CD14-positive monocyte (primary cell): ENCODE data around the gene PFDN2. TPM values are rescaled to one million over a fixed set of nuclear protein-coding genes. Genes with fewer than 3 reads are reported as not detected.

ENCODE experiments used
- DNase-seq, 3 donors: peaks; one replicate each; pipeline ENCODE4 v3.0.0-alpha.2; 2011 to 2022
- H2AFZ ChIP-seq: 2 replicates; pipeline ENCODE4 v1.6.0; 2012; ENCODE audit warnings: mild to moderate bottlenecking, low read depth, low read length, inconsistent platforms; ENCODE audit not compliant: insufficient read depth, poor library complexity, severe bottlenecking
- H3K27ac ChIP-seq, 2 donors: 1 replicate in 1 of 2; 2 replicates in 1 of 2; pipeline ENCODE4 v1.5.1; 2012 to 2013; ENCODE audit warnings: low read length in 2 of 2, control low read depth in 1 of 2, inconsistent platforms in 1 of 2, low read depth in 1 of 2, mild to moderate bottlenecking in 1 of 2
- H3K27me3 ChIP-seq, 2 donors: one replicate each; pipeline versions ENCODE4 v1.6.0 to v1.6.1; 2011 to 2013; ENCODE audit warnings: low read length in 2 of 2; ENCODE audit not compliant: control insufficient read depth in 2 of 2, insufficient read depth in 2 of 2
- H3K36me3 ChIP-seq, 2 donors: replicated peaks in 1 of 2; 1 replicate in 1 of 2; 2 replicates in 1 of 2; pipeline versions ENCODE4 v1.5.1 to v1.6.1; 2012 to 2013; ENCODE audit warnings: low read length in 2 of 2, control low read depth in 1 of 2, inconsistent platforms in 1 of 2, mild to moderate bottlenecking in 1 of 2; ENCODE audit not compliant: insufficient read depth in 2 of 2, control insufficient read depth in 1 of 2
- H3K4me1 ChIP-seq, 2 donors: 1 replicate in 1 of 2; 2 replicates in 1 of 2; pipeline versions ENCODE4 v1.5.1 to v1.6.1; 2012 to 2013; ENCODE audit warnings: low read length in 2 of 2, control low read depth in 1 of 2, inconsistent platforms in 1 of 2, mild to moderate bottlenecking in 1 of 2, moderate library complexity in 1 of 2; ENCODE audit not compliant: insufficient read depth in 2 of 2, control insufficient read depth in 1 of 2
- H3K4me2 ChIP-seq: replicated peaks from 2 replicates; pipeline ENCODE3; 2012; ENCODE audit warnings: low read length, moderate library complexity, mild to moderate bottlenecking; ENCODE audit not compliant: poor library complexity, severe bottlenecking; ENCODE audit errors: extremely low read depth
- H3K4me3 ChIP-seq, 3 experiments: fragments of 200-600 bp in 1 of 3; sonication (generic) in 1 of 3; replicated peaks in 1 of 3; 1 replicate in 2 of 3; 2 replicates in 1 of 3; pipeline ENCODE4 v1.5.1; 2011 to 2013; ENCODE audit warnings: low read length in 3 of 3, mild to moderate bottlenecking in 3 of 3, control low read depth in 2 of 3, low read depth in 2 of 3, inconsistent platforms in 1 of 3, moderate library complexity in 1 of 3
- H3K79me2 ChIP-seq: 2 replicates; pipeline ENCODE4 v1.6.0; 2012; ENCODE audit warnings: mild to moderate bottlenecking, control low read depth, inconsistent platforms, low read length, moderate library complexity; ENCODE audit not compliant: insufficient read depth
- H3K9ac ChIP-seq: 2 replicates; pipeline ENCODE4 v1.6.0; 2017; ENCODE audit warnings: low read length, mild to moderate bottlenecking; ENCODE audit not compliant: insufficient read depth, poor library complexity, severe bottlenecking
- H3K9me3 ChIP-seq, 2 donors: replicated peaks in 1 of 2; 1 replicate in 1 of 2; 2 replicates in 1 of 2; pipeline versions ENCODE4 v1.5.1 to v1.6.1; 2012 to 2013; ENCODE audit warnings: low read length in 2 of 2, control low read depth in 1 of 2; ENCODE audit not compliant: control insufficient read depth in 1 of 2, insufficient read depth in 1 of 2
- H4K20me1 ChIP-seq: 2 replicates; pipeline ENCODE4 v1.6.0; 2012; ENCODE audit warnings: mild to moderate bottlenecking, low read length, control low read depth, moderate library complexity; ENCODE audit not compliant: insufficient read depth
- H3K27ac Mint-ChIP-seq, 7 donors: one replicate each; pipeline ENCODE4 v1.8.0; 2020; ENCODE audit warnings: mild to moderate bottlenecking in 7 of 7, mixed read lengths in 7 of 7, moderate library complexity in 6 of 7, inconsistent platforms in 2 of 7
- H3K27me3 Mint-ChIP-seq, 3 donors: one replicate each; pipeline ENCODE4 v1.8.0; 2021 to 2022; ENCODE audit warnings: low read depth in 3 of 3, mild to moderate bottlenecking in 3 of 3, mixed read lengths in 3 of 3, moderate library complexity in 3 of 3, inconsistent platforms in 1 of 3
- H3K36me3 Mint-ChIP-seq, 2 donors: one replicate each; pipeline ENCODE4 v1.8.0; 2020; ENCODE audit warnings: mixed read lengths in 2 of 2, inconsistent platforms in 1 of 2, mild to moderate bottlenecking in 1 of 2
- H3K4me1 Mint-ChIP-seq: one replicate; pipeline ENCODE4 v1.8.0; 2020; ENCODE audit warnings: mild to moderate bottlenecking, mixed read lengths
- H3K4me3 Mint-ChIP-seq, 2 donors: one replicate each; pipeline ENCODE4 v1.8.0; 2020; ENCODE audit warnings: mild to moderate bottlenecking in 2 of 2, mixed read lengths in 2 of 2, moderate library complexity in 1 of 2
- H3K9me3 Mint-ChIP-seq, 7 donors: one replicate each; pipeline ENCODE4 v1.8.0; 2020 to 2022; ENCODE audit warnings: mixed read lengths in 7 of 7, mild to moderate bottlenecking in 6 of 7, moderate library complexity in 6 of 7, inconsistent platforms in 2 of 7
- WGBS: methylation state at CpG from one replicate; pipeline ENCODE4 v1.1.5; 2013; ENCODE audit warnings: missing lambda C conversion rate; ENCODE audit not compliant: insufficient coverage; 5-methylcytosine and 5-hydroxymethylcytosine counted together
- intact Hi-C, 2 donors: fragments of 100-400 bp; cut with micrococcal nuclease; formaldehyde crosslinking; loops; one replicate each; pipeline versions ENCODE4 v1.15.0 to v1.15.1; 2023
- polyA plus RNA-seq, 3 donors: library from polyadenylated mRNA; depleted of rRNA in 1 of 3; unstranded in 2 of 3; stranded (reverse) in 1 of 3; fragments of 300-500 nt in 2 of 3; fragments of >200 nt in 1 of 3; fragmentation: Illumina TruSeq in 2 of 3; gene quantifications; 1 replicate in 2 of 3; 2 replicates in 1 of 3; pipeline ENCODE4 v1.2.3, GENCODE V29; 2012 to 2021
- TF ChIP-seq, protein P1 (sequence below): fragments of 200-600 bp; IDR thresholded peaks from one replicate; pipeline ENCODE4 v1.8.0; 2022; ENCODE audit warnings: antibody characterized with exemption, mild to moderate bottlenecking

PFDN2 gene
- polyA plus RNA-seq, 3 donors: 59.1 to 80.7 (median 65.6) TPM

GRCh38 chr1:161081519-161081918, 36.3 kb downstream of the PFDN2 start:
- no peak overlapping the region for H3K4me2 ChIP-seq
- H3K27me3 ChIP-seq: no peaks in the 10 kb centered on the region
- WGBS: 100% methylated on average over 2 of the region's 5 CpGs
- no peak overlapping the region for H2AFZ ChIP-seq
- H3K79me2 ChIP-seq: no peaks in the 10 kb centered on the region
- peaks cover 43 to 55% of the 10 kb centered on the region in 2 donors for H3K4me1 ChIP-seq
- H3K27ac Mint-ChIP-seq: peak overlapping the region in 6 of 7 donors; percentile 75 to 95 (median 89)
- H3K9me3 ChIP-seq: no peaks in the 10 kb centered on the region
- H3K4me3 ChIP-seq: no peak overlapping the region
- peaks cover 7 to 12% of the 10 kb centered on the region in 2 donors for H3K36me3 Mint-ChIP-seq
- no peaks in the 10 kb centered on the region for H4K20me1 ChIP-seq
- no peak overlapping the region for H3K4me3 Mint-ChIP-seq
- H3K27me3 Mint-ChIP-seq: peaks cover 0 to 3% (median 1%) of the 10 kb centered on the region in 3 donors
- no peak overlapping the region for H3K9ac ChIP-seq
- H3K27ac ChIP-seq: peak overlapping the region in 1 of 2 donors; percentile 4
- no peaks in the 10 kb centered on the region for H3K9me3 Mint-ChIP-seq
- H3K36me3 ChIP-seq: no peaks in the 10 kb centered on the region
- peaks cover 59% of the 10 kb centered on the region for H3K4me1 Mint-ChIP-seq
- no peak for DNase-seq
- intact Hi-C loops: no loop called here
- TF ChIP-seq, protein P1, sequence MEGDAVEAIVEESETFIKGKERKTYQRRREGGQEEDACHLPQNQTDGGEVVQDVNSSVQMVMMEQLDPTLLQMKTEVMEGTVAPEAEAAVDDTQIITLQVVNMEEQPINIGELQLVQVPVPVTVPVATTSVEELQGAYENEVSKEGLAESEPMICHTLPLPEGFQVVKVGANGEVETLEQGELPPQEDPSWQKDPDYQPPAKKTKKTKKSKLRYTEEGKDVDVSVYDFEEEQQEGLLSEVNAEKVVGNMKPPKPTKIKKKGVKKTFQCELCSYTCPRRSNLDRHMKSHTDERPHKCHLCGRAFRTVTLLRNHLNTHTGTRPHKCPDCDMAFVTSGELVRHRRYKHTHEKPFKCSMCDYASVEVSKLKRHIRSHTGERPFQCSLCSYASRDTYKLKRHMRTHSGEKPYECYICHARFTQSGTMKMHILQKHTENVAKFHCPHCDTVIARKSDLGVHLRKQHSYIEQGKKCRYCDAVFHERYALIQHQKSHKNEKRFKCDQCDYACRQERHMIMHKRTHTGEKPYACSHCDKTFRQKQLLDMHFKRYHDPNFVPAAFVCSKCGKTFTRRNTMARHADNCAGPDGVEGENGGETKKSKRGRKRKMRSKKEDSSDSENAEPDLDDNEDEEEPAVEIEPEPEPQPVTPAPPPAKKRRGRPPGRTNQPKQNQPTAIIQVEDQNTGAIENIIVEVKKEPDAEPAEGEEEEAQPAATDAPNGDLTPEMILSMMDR: no peak

GRCh38 chr1:161080441-161081405, 37.1 kb downstream of the PFDN2 start:
- Histone ChIP-seq H3K4me2 (no peak overlapping the region), H3K4me1 (peaks cover 43 to 55% of the 10 kb centered on the region in 2 donors), H3K36me3 (no peaks in the 10 kb centered on the region), H3K79me2 (no peaks in the 10 kb centered on the region), H3K9ac (no peak overlapping the region), H3K27me3 (no peaks in the 10 kb centered on the region), H2AFZ (no peak overlapping the region), H4K20me1 (no peaks in the 10 kb centered on the region), H3K9me3 (no peaks in the 10 kb centered on the region), H3K27ac (peak overlapping the region in 1 of 2 donors; percentile 4), H3K4me3 (no peak overlapping the region)
- intact Hi-C loops: no loop called here
- H3K4me1 Mint-ChIP-seq: peaks cover 57% of the 10 kb centered on the region
- peak in 2 of 3 donors; percentile 60 to 74 for DNase-seq
- WGBS: 79% methylated on average over 5 of the region's 5 CpGs
- TF ChIP-seq, protein P1: no peak
- peaks cover 4 to 12% of the 10 kb centered on the region in 2 donors for H3K36me3 Mint-ChIP-seq
- H3K27ac Mint-ChIP-seq: peak overlapping the region; percentile 74 to 95 (median 87)
- H3K4me3 Mint-ChIP-seq: peak overlapping the region in 1 of 2 donors; percentile 31
- no peaks in the 10 kb centered on the region for H3K9me3 Mint-ChIP-seq
- H3K27me3 Mint-ChIP-seq: peaks cover 0 to 3% (median 0%) of the 10 kb centered on the region in 3 donors
